GM20431 (cell line): ENCODE results near the gene TLR3.
"Not testable (repeated sequence)": the region's sequence is repeated elsewhere in the genome, so short reads cannot be mapped to it uniquely, and the experiment has no call there.

Experiments used
- in situ Hi-C: fragments of 300-500 bp; cut with MseI, MboI; formaldehyde crosslinking; loops from one replicate; pipeline ENCODE4 v1.15.0; 2020; ENCODE audit warnings: low sequenced_read_pairs; ENCODE audit not compliant: unreplicated experiment

The TLR3 gene

GRCh38 chr4:186039697-186040096 lies 29.3 kb upstream of the TLR3 start:
- in situ Hi-C loops, result no loop called here

- in situ Hi-C loops, result no loop called here
Measured at GRCh38 chr4:186040316-186040715, 28.6 kb upstream of the TLR3 start.

GRCh38 chr4:186047501-186047900 lies 21.5 kb upstream of the TLR3 start:
- in situ Hi-C loops, result not testable (repeated sequence)

GRCh38 chr4:186050135-186050534 lies 18.8 kb upstream of the TLR3 start:
- in situ Hi-C loops, result not testable (repeated sequence)

- in situ Hi-C loops, result no loop called here
Measured at GRCh38 chr4:186051096-186051495, 17.9 kb upstream of the TLR3 start.

GRCh38 chr4:186058253-186058979 lies 10.5 kb upstream of the TLR3 start:
- in situ Hi-C loops, result no loop called here

GRCh38 chr4:186058980-186059316 lies 10.0 kb upstream of the TLR3 start:
- in situ Hi-C loops, result no loop called here

GRCh38 chr4:186061921-186062320 lies 7.0 kb upstream of the TLR3 start:
- in situ Hi-C loops, result no loop called here

- in situ Hi-C loops, result no loop called here
Measured at GRCh38 chr4:186067757-186068385, 1.1 kb upstream of the TLR3 start.

GRCh38 chr4:186069729-186070128 lies 773 bp downstream of the TLR3 start:
- in situ Hi-C loops, result no loop called here

- in situ Hi-C loops, result no loop called here
Measured at GRCh38 chr4:186072516-186072915, 3.6 kb downstream of the TLR3 start.

GRCh38 chr4:186074189-186074588 lies 5.2 kb downstream of the TLR3 start:
- in situ Hi-C loops, result no loop called here

- in situ Hi-C loops, result no loop called here
Measured at GRCh38 chr4:186078981-186079638, 10.2 kb downstream of the TLR3 start.

GRCh38 chr4:186079694-186080093 lies 10.7 kb downstream of the TLR3 start:
- in situ Hi-C loops, result no loop called here

- in situ Hi-C loops, result no loop called here
Measured at GRCh38 chr4:186081202-186081807, 12.3 kb downstream of the TLR3 start.

- in situ Hi-C loops, result no loop called here
Measured at GRCh38 chr4:186082221-186082620, 13.3 kb downstream of the TLR3 start.

- in situ Hi-C loops, result no loop called here
Measured at GRCh38 chr4:186088523-186088922, 19.6 kb downstream of the TLR3 start.

GRCh38 chr4:186092296-186092695 lies 23.3 kb downstream of the TLR3 start:
- in situ Hi-C loops, result no loop called here

GRCh38 chr4:186095406-186095805 lies 26.4 kb downstream of the TLR3 start:
- in situ Hi-C loops, result no loop called here

GRCh38 chr4:186096681-186097165 lies 27.8 kb downstream of the TLR3 start:
- in situ Hi-C loops, result no loop called here

- in situ Hi-C loops, result no loop called here
Measured at GRCh38 chr4:186097386-186097785, 28.4 kb downstream of the TLR3 start.
